WTC11 (cell line): ENCODE measurements around the gene ERBB4. TPM values are rescaled to one million over a fixed set of nuclear protein-coding genes. Genes with fewer than 3 reads are reported as not detected.

Source experiments
- ATAC-seq: fragments of 200-7000 bp; cut with Tn5 transposase; 2 replicates; pipeline ENCODE4 v1.10.0; 2021; ENCODE audit warnings: mild to moderate bottlenecking, moderate library complexity
- CTCF ChIA-PET: fragments of 300-600 bp; sonication (Branson Sonifier 250); formaldehyde crosslinking; loops from one replicate; lab custom pipeline; 2021; ENCODE audit warnings: antibody characterized with exemption; lab: Charles Lee
- POLR2A ChIA-PET: fragments of 350-600 bp; sonication (Branson Sonifier 250); formaldehyde crosslinking; loops from one replicate; lab custom pipeline; 2021; ENCODE audit warnings: antibody characterized with exemption; lab: Charles Lee
- DNase-seq: peaks from one replicate; pipeline ENCODE4 v3.0.0; 2021; ENCODE audit warnings: low spot score
- H3K27ac Mint-ChIP-seq: 2 replicates; pipeline ENCODE4 v1.8.0; 2021; ENCODE audit warnings: mixed read lengths
- H3K27me3 Mint-ChIP-seq: 2 replicates; pipeline ENCODE4 v1.8.0; 2021; ENCODE audit warnings: low read depth, mild to moderate bottlenecking, moderate library complexity, mixed read lengths
- H3K36me3 Mint-ChIP-seq: 2 replicates; pipeline ENCODE4 v1.8.0; 2021; ENCODE audit warnings: mixed read lengths
- H3K4me1 Mint-ChIP-seq: 2 replicates; pipeline ENCODE4 v1.8.0; 2022; ENCODE audit warnings: mixed read lengths
- H3K4me3 Mint-ChIP-seq: 2 replicates; pipeline ENCODE4 v1.8.0; 2021; ENCODE audit warnings: mild to moderate bottlenecking, moderate library complexity, mixed read lengths
- H3K9me3 Mint-ChIP-seq: 2 replicates; pipeline ENCODE4 v1.8.0; 2021; ENCODE audit warnings: mixed read lengths
- CBFB ChIP-seq: sonication (generic); formaldehyde crosslinking; IDR thresholded peaks from 2 replicates; pipeline ENCODE4 v1.8.1; 2022; ENCODE audit warnings: mild to moderate bottlenecking, low read depth, missing genetic modification reagents
- ELF4 ChIP-seq: sonication (generic); formaldehyde crosslinking; IDR thresholded peaks from 2 replicates; pipeline ENCODE4 v1.8.1; 2022; ENCODE audit warnings: low read depth, mild to moderate bottlenecking, moderate library complexity, missing genetic modification reagents
- ETV6 ChIP-seq: sonication (generic); formaldehyde crosslinking; IDR thresholded peaks from 2 replicates; pipeline ENCODE4 v1.8.1; 2022; ENCODE audit warnings: mild to moderate bottlenecking, missing genetic modification reagents
- FOXP1 ChIP-seq: sonication (generic); formaldehyde crosslinking; IDR thresholded peaks from 2 replicates; pipeline ENCODE4 v1.8.0; 2022; ENCODE audit warnings: missing genetic modification reagents, mild to moderate bottlenecking, moderate library complexity, borderline replicate concordance
- GRHL2 ChIP-seq: fragments of 250-450 bp; sonication (Bioruptor Pico); IDR thresholded peaks from 2 replicates; pipeline ENCODE4 v1.8.0; 2022; ENCODE audit warnings: mild to moderate bottlenecking, moderate library complexity; ENCODE audit not compliant: insufficient replicate concordance, severe bottlenecking
- IRF2 ChIP-seq: sonication (generic); formaldehyde crosslinking; IDR thresholded peaks from 2 replicates; pipeline ENCODE4 v1.8.0; 2022; ENCODE audit warnings: low read depth, missing genetic modification reagents, borderline replicate concordance
- JUN ChIP-seq: sonication (generic); formaldehyde crosslinking; IDR thresholded peaks from 2 replicates; pipeline ENCODE4 v1.8.0; 2023; ENCODE audit warnings: mild to moderate bottlenecking, missing genetic modification reagents
- NR1H2 ChIP-seq: sonication (generic); formaldehyde crosslinking; IDR thresholded peaks from 2 replicates; pipeline ENCODE4 v1.9.0; 2021; ENCODE audit warnings: mild to moderate bottlenecking, moderate library complexity, missing genetic modification reagents
- NR2C2 ChIP-seq: sonication (generic); formaldehyde crosslinking; IDR thresholded peaks from 2 replicates; pipeline ENCODE4 v1.8.0; 2022; ENCODE audit warnings: mild to moderate bottlenecking, missing genetic modification reagents
- RORB ChIP-seq: fragments of 250-450 bp; sonication (Bioruptor Pico); IDR thresholded peaks from 2 replicates; pipeline ENCODE4 v1.9.0; 2021; ENCODE audit warnings: mild to moderate bottlenecking
- SMAD4 ChIP-seq: sonication (generic); formaldehyde crosslinking; IDR thresholded peaks from 2 replicates; pipeline ENCODE4 v1.8.0; 2022; ENCODE audit warnings: mild to moderate bottlenecking, missing genetic modification reagents
- ZBTB21 ChIP-seq: sonication (generic); formaldehyde crosslinking; IDR thresholded peaks from 2 replicates; pipeline ENCODE4 v1.8.1; 2023; ENCODE audit warnings: mild to moderate bottlenecking, missing genetic modification reagents, borderline replicate concordance
- ZNF232 ChIP-seq: sonication (generic); formaldehyde crosslinking; IDR thresholded peaks from 2 replicates; pipeline ENCODE4 v1.8.0; 2022; ENCODE audit warnings: mild to moderate bottlenecking, missing genetic modification reagents
- ZNF263 ChIP-seq: sonication (generic); formaldehyde crosslinking; IDR thresholded peaks from 2 replicates; pipeline ENCODE4 v1.8.1; 2022; ENCODE audit warnings: low read depth, mild to moderate bottlenecking, moderate library complexity, missing genetic modification reagents
- ZNF317 ChIP-seq: sonication (generic); formaldehyde crosslinking; IDR thresholded peaks from 2 replicates; pipeline ENCODE4 v1.8.1; 2023; ENCODE audit warnings: low read depth, mild to moderate bottlenecking, moderate library complexity, missing genetic modification reagents, borderline replicate concordance
- ZNF423 ChIP-seq: fragments of 250-450 bp; sonication (Bioruptor Pico); IDR thresholded peaks from 2 replicates; pipeline ENCODE4 v2.1.2; 2022; ENCODE audit warnings: mild to moderate bottlenecking, moderate library complexity
- total RNA-seq: library from RNA; stranded (reverse); gene quantifications from 3 replicates; pipeline ENCODE4 v1.2.3, GENCODE V29; 2021
- TF ChIP-seq, protein P1 (sequence below): sonication (generic); formaldehyde crosslinking; IDR thresholded peaks from 2 replicates; pipeline ENCODE4 v1.8.0; 2022; ENCODE audit warnings: mild to moderate bottlenecking, missing genetic modification reagents
- TF ChIP-seq, protein P2 (sequence below): sonication (generic); formaldehyde crosslinking; IDR thresholded peaks from 2 replicates; pipeline ENCODE4 v1.8.1; 2022; ENCODE audit warnings: missing genetic modification reagents, borderline replicate concordance
- TF ChIP-seq, protein P3 (sequence below): fragments of 200-600 bp; IDR thresholded peaks from 2 replicates; pipeline ENCODE4 v1.8.0; 2022; ENCODE audit warnings: antibody characterized with exemption
- TF ChIP-seq, protein P4 (sequence below): fragments of 250-450 bp; sonication (Bioruptor Pico); IDR thresholded peaks from 2 replicates; pipeline ENCODE4 v1.9.0; 2021; ENCODE audit warnings: mild to moderate bottlenecking
- TF ChIP-seq, protein P5 (sequence below): sonication (generic); formaldehyde crosslinking; IDR thresholded peaks from 2 replicates; pipeline ENCODE4 v1.8.0; 2022; ENCODE audit warnings: mild to moderate bottlenecking, missing genetic modification reagents
- TF ChIP-seq, protein P6 (sequence below): sonication (generic); formaldehyde crosslinking; IDR thresholded peaks from 2 replicates; pipeline ENCODE4 v1.8.1; 2022; ENCODE audit warnings: low read depth, mild to moderate bottlenecking, moderate library complexity, missing genetic modification reagents, borderline replicate concordance

ERBB4 gene
- total RNA-seq, 1 experiment from 2014 or later: 1.6 TPM

DNA sequence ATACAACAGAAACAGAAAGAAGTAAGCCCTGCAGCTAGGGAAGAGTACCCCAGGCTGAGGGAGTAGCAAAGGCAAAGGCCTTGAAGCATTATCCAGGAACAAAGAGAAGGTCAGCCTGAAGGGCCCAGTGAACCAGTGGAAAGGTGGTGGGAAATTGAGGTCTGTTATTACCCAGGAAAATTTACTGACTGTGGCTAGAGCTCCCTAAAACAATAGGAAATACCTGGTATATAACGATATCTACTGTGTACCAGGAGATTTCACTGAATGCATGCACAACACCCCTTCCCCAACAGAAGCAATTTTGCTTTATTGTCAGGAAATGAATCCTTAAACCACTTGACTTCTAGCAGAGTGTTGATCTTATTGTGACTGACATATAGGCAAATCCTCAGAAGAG, 365.3 kb downstream of the ERBB4 start:
- ATAC-seq: no peak
- Mint-ChIP-seq H3K4me3 (no peak overlapping the region), H3K27ac (no peak overlapping the region), H3K27me3 (no peaks in the 10 kb centered on the region; the same call in 1 of the 2 replicates), H3K9me3 (peaks cover 33% of the 10 kb centered on the region), H3K4me1 (no peaks in the 10 kb centered on the region), H3K36me3 (peaks cover 21% of the 10 kb centered on the region)
- DNase-seq: no peak
- CTCF ChIA-PET: no interaction called here
- TF ChIP-seq CBFB (CRISPR knock-in tag): no peak
- TF ChIP-seq, protein P1, sequence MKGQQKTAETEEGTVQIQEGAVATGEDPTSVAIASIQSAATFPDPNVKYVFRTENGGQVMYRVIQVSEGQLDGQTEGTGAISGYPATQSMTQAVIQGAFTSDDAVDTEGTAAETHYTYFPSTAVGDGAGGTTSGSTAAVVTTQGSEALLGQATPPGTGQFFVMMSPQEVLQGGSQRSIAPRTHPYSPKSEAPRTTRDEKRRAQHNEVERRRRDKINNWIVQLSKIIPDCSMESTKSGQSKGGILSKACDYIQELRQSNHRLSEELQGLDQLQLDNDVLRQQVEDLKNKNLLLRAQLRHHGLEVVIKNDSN (CRISPR knock-in tag): no peak
- no peak for TF ChIP-seq ELF4 (CRISPR knock-in tag)
- TF ChIP-seq NR1H2: no peak
- TF ChIP-seq ETV6: no peak
- no peak for TF ChIP-seq RORB (CRISPR knock-in tag)
- TF ChIP-seq JUN (CRISPR knock-in tag): no peak
- TF ChIP-seq ZNF232 (CRISPR knock-in tag): no peak
- no peak for TF ChIP-seq NR2C2 (CRISPR knock-in tag)
- TF ChIP-seq IRF2 (CRISPR knock-in tag): no peak
- no peak for TF ChIP-seq ZNF317 (CRISPR knock-in tag)
- TF ChIP-seq, protein P2, sequence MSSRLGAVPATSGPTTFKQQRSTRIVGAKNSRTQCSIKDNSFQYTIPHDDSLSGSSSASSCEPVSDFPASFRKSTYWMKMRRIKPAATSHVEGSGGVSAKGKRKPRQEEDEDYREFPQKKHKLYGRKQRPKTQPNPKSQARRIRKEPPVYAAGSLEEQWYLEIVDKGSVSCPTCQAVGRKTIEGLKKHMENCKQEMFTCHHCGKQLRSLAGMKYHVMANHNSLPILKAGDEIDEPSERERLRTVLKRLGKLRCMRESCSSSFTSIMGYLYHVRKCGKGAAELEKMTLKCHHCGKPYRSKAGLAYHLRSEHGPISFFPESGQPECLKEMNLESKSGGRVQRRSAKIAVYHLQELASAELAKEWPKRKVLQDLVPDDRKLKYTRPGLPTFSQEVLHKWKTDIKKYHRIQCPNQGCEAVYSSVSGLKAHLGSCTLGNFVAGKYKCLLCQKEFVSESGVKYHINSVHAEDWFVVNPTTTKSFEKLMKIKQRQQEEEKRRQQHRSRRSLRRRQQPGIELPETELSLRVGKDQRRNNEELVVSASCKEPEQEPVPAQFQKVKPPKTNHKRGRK (CRISPR knock-in tag): no peak
- POLR2A ChIA-PET: no interaction called here

DNA sequence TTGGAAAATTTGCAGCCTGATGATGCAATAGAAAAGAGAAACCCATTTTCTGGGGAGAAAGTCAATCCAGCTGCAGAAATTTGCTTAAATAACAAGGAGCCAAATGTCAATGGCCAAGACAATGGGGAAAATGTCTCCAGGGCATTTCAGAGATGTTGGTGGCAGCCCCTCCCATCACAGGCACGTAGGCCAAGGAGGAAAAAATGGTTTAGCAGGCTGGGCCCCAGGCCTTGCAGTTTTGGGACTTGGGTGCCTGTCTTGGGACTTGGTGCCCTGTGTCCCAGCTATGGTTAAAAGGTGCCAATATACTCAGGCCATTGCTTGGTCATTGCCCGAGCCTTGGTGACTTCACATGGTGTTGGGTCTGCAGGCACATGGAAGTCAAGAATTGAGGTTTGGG, 368.2 kb downstream of the ERBB4 start:
- ATAC-seq: no peak
- Mint-ChIP-seq H3K27me3 (peaks cover 2% of the 10 kb centered on the region; the same call in 1 of the 2 replicates), H3K4me3 (no peak overlapping the region), H3K36me3 (peaks cover 21% of the 10 kb centered on the region), H3K9me3 (peaks cover 45% of the 10 kb centered on the region), H3K27ac (no peak overlapping the region), H3K4me1 (no peaks in the 10 kb centered on the region)
- DNase-seq: no peak
- ChIA-PET CTCF (no interaction called here), POLR2A (no interaction called here)
- no peak for TF ChIP-seq FOXP1
- TF ChIP-seq SMAD4: no peak
- TF ChIP-seq ZBTB21 (CRISPR knock-in tag): no peak
- TF ChIP-seq ZNF263 (CRISPR knock-in tag): no peak
- TF ChIP-seq NR2C2 (CRISPR knock-in tag): no peak
- no peak for TF ChIP-seq ZNF423 (CRISPR knock-in tag)
- TF ChIP-seq, protein P3, sequence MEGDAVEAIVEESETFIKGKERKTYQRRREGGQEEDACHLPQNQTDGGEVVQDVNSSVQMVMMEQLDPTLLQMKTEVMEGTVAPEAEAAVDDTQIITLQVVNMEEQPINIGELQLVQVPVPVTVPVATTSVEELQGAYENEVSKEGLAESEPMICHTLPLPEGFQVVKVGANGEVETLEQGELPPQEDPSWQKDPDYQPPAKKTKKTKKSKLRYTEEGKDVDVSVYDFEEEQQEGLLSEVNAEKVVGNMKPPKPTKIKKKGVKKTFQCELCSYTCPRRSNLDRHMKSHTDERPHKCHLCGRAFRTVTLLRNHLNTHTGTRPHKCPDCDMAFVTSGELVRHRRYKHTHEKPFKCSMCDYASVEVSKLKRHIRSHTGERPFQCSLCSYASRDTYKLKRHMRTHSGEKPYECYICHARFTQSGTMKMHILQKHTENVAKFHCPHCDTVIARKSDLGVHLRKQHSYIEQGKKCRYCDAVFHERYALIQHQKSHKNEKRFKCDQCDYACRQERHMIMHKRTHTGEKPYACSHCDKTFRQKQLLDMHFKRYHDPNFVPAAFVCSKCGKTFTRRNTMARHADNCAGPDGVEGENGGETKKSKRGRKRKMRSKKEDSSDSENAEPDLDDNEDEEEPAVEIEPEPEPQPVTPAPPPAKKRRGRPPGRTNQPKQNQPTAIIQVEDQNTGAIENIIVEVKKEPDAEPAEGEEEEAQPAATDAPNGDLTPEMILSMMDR: no peak
- no peak for TF ChIP-seq GRHL2
- TF ChIP-seq, protein P4, sequence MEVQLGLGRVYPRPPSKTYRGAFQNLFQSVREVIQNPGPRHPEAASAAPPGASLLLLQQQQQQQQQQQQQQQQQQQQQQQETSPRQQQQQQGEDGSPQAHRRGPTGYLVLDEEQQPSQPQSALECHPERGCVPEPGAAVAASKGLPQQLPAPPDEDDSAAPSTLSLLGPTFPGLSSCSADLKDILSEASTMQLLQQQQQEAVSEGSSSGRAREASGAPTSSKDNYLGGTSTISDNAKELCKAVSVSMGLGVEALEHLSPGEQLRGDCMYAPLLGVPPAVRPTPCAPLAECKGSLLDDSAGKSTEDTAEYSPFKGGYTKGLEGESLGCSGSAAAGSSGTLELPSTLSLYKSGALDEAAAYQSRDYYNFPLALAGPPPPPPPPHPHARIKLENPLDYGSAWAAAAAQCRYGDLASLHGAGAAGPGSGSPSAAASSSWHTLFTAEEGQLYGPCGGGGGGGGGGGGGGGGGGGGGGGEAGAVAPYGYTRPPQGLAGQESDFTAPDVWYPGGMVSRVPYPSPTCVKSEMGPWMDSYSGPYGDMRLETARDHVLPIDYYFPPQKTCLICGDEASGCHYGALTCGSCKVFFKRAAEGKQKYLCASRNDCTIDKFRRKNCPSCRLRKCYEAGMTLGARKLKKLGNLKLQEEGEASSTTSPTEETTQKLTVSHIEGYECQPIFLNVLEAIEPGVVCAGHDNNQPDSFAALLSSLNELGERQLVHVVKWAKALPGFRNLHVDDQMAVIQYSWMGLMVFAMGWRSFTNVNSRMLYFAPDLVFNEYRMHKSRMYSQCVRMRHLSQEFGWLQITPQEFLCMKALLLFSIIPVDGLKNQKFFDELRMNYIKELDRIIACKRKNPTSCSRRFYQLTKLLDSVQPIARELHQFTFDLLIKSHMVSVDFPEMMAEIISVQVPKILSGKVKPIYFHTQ (CRISPR knock-in tag): no peak
- TF ChIP-seq ZNF317 (CRISPR knock-in tag): no peak
- TF ChIP-seq, protein P5, sequence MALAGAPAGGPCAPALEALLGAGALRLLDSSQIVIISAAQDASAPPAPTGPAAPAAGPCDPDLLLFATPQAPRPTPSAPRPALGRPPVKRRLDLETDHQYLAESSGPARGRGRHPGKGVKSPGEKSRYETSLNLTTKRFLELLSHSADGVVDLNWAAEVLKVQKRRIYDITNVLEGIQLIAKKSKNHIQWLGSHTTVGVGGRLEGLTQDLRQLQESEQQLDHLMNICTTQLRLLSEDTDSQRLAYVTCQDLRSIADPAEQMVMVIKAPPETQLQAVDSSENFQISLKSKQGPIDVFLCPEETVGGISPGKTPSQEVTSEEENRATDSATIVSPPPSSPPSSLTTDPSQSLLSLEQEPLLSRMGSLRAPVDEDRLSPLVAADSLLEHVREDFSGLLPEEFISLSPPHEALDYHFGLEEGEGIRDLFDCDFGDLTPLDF: no peak
- TF ChIP-seq, protein P6, sequence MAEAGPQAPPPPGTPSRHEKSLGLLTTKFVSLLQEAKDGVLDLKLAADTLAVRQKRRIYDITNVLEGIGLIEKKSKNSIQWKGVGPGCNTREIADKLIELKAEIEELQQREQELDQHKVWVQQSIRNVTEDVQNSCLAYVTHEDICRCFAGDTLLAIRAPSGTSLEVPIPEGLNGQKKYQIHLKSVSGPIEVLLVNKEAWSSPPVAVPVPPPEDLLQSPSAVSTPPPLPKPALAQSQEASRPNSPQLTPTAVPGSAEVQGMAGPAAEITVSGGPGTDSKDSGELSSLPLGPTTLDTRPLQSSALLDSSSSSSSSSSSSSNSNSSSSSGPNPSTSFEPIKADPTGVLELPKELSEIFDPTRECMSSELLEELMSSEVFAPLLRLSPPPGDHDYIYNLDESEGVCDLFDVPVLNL (CRISPR knock-in tag): no peak
- no peak for TF ChIP-seq RORB (CRISPR knock-in tag)
